Measurements from ENCODE around the gene SAMD13. TPM values are rescaled to one million over a fixed set of nuclear protein-coding genes. Genes with fewer than 3 reads are reported as not detected.

The SAMD13 gene
- total RNA-seq, 2 experiments from 2014 or later, result not detected

DNA sequence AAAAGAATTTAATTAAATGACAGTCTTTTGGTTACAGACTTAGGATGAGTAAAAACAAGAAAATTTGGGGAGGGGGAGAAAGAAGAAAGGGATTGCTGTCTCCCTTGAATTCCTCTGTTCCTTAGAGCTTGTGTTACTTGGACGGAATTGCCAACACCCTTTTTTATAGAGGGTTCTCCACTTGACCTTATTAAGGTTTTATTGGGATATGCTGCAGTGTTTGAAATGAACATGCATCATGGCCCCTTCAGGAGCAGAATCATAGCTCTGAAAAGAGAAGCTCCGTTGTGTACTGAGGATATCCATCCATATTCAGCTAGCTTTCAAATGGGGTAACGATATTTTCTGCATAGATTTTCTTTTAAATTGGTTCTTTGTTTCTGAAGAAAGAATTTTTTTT is 48.6 kb downstream of the SAMD13 start:
- intact Hi-C loops (cut with DNase I, micrococcal nuclease), result no loop called here
- H3K4me1 ChIP-seq (ENCODE audit: insufficient read depth, low read length), result no peaks in the 10 kb centered on the region
- no peaks in the 10 kb centered on the region for H3K9me3 Mint-ChIP-seq
- no peaks in the 10 kb centered on the region for H3K27me3 Mint-ChIP-seq
- ChIA-PET CTCF (no interaction called here), POLR2A (no interaction called here)
- DNase-seq (no peak), ATAC-seq (ENCODE audit: poor library complexity) (no peak)
- H3K4me3 ChIP-seq (ENCODE audit: low read length), result no peak overlapping the region
- no peaks in the 10 kb centered on the region for H3K36me3 Mint-ChIP-seq (ENCODE audit: low read depth)
- H3K36me3 ChIP-seq (ENCODE audit: insufficient read depth, low read length), result no peaks in the 10 kb centered on the region
- H3K27ac ChIP-seq (ENCODE audit: low read depth in 1 of 2, low read length in 2 of 2), result no peak overlapping the region
- H3K4me1 Mint-ChIP-seq (ENCODE audit: low read depth), result no peaks in the 10 kb centered on the region
- no peak overlapping the region for H3K4me3 Mint-ChIP-seq
- no peaks in the 10 kb centered on the region for H3K9me3 ChIP-seq (ENCODE audit: control insufficient read depth in 1 of 2, insufficient read depth in 1 of 2, low read length in 2 of 2)
- no peak for TF ChIP-seq CTCF (IDR thresholded peaks at IDR 0.05)
- no peaks in the 10 kb centered on the region for H3K27me3 ChIP-seq (ENCODE audit: control insufficient read depth in 1 of 2, insufficient read depth in 2 of 2, low read length in 2 of 2)
- no peak overlapping the region for H3K27ac Mint-ChIP-seq

GRCh38 chr1:84350550-84350949 is 49.0 kb downstream of the SAMD13 start:
- CTCF ChIA-PET, result no interaction called here
- Mint-ChIP-seq H3K9me3 (no peaks in the 10 kb centered on the region), H3K36me3 (ENCODE audit: low read depth) (no peaks in the 10 kb centered on the region), H3K27ac (no peak overlapping the region), H3K27me3 (no peaks in the 10 kb centered on the region), H3K4me3 (no peak overlapping the region), H3K4me1 (ENCODE audit: low read depth) (no peaks in the 10 kb centered on the region)
- Histone ChIP-seq H3K4me3 (ENCODE audit: low read length) (no peak overlapping the region), H3K36me3 (ENCODE audit: insufficient read depth, low read length) (no peaks in the 10 kb centered on the region), H3K4me1 (ENCODE audit: insufficient read depth, low read length) (no peaks in the 10 kb centered on the region), H3K27ac (ENCODE audit: low read depth in 1 of 2, low read length in 2 of 2) (no peak overlapping the region), H3K27me3 (ENCODE audit: control insufficient read depth in 1 of 2, insufficient read depth in 2 of 2, low read length in 2 of 2) (no peaks in the 10 kb centered on the region), H3K9me3 (ENCODE audit: control insufficient read depth in 1 of 2, insufficient read depth in 1 of 2, low read length in 2 of 2) (no peaks in the 10 kb centered on the region)
- no peak for DNase-seq
- intact Hi-C loops (cut with DNase I, micrococcal nuclease), result no loop called here
- POLR2A ChIA-PET, result no interaction called here
- no peak for ATAC-seq (ENCODE audit: poor library complexity)
- no peak for TF ChIP-seq CTCF (IDR thresholded peaks at IDR 0.05)

DNA sequence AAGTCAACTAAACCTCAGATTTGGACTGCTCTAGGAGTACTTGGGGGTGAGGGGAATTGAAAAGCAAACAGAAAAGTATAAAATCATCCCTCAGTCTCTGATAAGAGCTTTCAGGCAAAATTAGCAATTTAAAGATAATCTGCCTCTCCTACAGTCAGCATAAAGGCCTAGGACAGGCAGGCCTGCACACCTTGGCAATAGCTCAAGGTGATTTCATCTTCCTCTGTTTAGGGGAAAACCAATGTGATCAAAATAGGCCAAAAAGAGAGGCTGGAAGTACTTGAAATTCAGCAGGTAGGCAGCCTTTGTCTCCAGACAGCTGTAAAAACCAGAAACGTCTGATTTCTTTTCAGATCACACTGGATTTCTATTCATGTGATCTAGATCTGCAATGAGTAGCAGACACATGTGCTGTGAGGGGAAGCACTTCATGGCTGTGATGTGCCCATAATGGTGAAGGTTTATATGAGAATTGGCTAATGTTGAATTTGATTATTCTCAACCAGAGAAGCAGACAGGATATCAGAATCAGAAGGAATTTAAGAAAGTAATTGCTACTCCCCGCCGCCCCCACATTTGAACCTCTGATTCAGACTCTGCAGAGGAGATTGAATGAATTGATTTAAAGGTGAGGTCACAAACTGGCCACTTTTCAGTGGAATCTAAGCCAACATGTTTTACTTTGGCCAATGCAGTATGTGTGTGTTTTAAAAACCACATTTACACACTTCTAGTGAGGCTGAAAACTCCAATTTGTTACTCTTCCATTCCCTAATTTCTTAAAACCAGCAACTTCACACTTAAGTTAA is 51.0 kb downstream of the SAMD13 start:
- no peaks in the 10 kb centered on the region for H3K27me3 Mint-ChIP-seq
- no peaks in the 10 kb centered on the region for H3K9me3 ChIP-seq (ENCODE audit: control insufficient read depth in 1 of 2, insufficient read depth in 1 of 2, low read length in 2 of 2)
- H3K9me3 Mint-ChIP-seq, result peaks cover 4% of the 10 kb centered on the region
- no peak for ATAC-seq (ENCODE audit: poor library complexity)
- intact Hi-C loops (cut with DNase I, micrococcal nuclease), result no loop called here
- H3K27ac ChIP-seq (ENCODE audit: low read depth in 1 of 2, low read length in 2 of 2), result no peak overlapping the region
- H3K36me3 Mint-ChIP-seq (ENCODE audit: low read depth), result no peaks in the 10 kb centered on the region
- ChIA-PET POLR2A (no interaction called here), CTCF (no interaction called here)
- H3K27me3 ChIP-seq (ENCODE audit: control insufficient read depth in 1 of 2, insufficient read depth in 2 of 2, low read length in 2 of 2), result no peaks in the 10 kb centered on the region
- no peak overlapping the region for H3K4me3 ChIP-seq (ENCODE audit: low read length)
- H3K27ac Mint-ChIP-seq, result no peak overlapping the region
- TF ChIP-seq CTCF (IDR thresholded peaks at IDR 0.05), result no peak
- H3K4me1 Mint-ChIP-seq (ENCODE audit: low read depth), result no peaks in the 10 kb centered on the region
- H3K4me3 Mint-ChIP-seq, result no peak overlapping the region
- H3K4me1 ChIP-seq (ENCODE audit: insufficient read depth, low read length), result no peaks in the 10 kb centered on the region
- no peaks in the 10 kb centered on the region for H3K36me3 ChIP-seq (ENCODE audit: insufficient read depth, low read length)
- no peak for DNase-seq
